Measurements from ENCODE around the gene MPZL1. TPM values are rescaled to one million over a fixed set of nuclear protein-coding genes. Genes with fewer than 3 reads are reported as not detected.

Gene MPZL1
- total and polyA plus RNA-seq, 7 experiments from 2014 or later: 4.8 to 25.3 (median 12.2) TPM

GRCh38 chr1:167746013-167746672, 24.4 kb downstream of the MPZL1 start:
- H3K9me3 Mint-ChIP-seq: no peaks in the 10 kb centered on the region
- H3K9me3 ChIP-seq (ENCODE audit: control insufficient read depth in 2 of 3, low read length in 3 of 3): no peaks in the 10 kb centered on the region
- no peaks in the 10 kb centered on the region for H3K4me1 ChIP-seq (ENCODE audit: control insufficient read depth in 2 of 2, insufficient read depth in 2 of 2, low read length in 2 of 2)
- intact Hi-C loops (cut with micrococcal nuclease): no loop called here
- DNase-seq (no peak), ATAC-seq (no peak)
- peaks cover 0 to 4% (median 0%) of the 10 kb centered on the region in 5 donors for H3K36me3 Mint-ChIP-seq
- no peak overlapping the region for H3K4me3 Mint-ChIP-seq
- H3K27ac ChIP-seq (ENCODE audit: low read depth, low read length): no peak overlapping the region
- H3K4me3 ChIP-seq (ENCODE audit: low read length): no peak overlapping the region
- ChIA-PET CTCF (no interaction called here), POLR2A (no interaction called here)
- H3K36me3 ChIP-seq (ENCODE audit: control insufficient read depth in 2 of 3, insufficient read depth in 3 of 3, low read length in 3 of 3): no peaks in the 10 kb centered on the region
- peaks cover 0 to 17% (median 7%) of the 10 kb centered on the region in 7 donors for H3K4me1 Mint-ChIP-seq
- H3K27me3 Mint-ChIP-seq: no peaks in the 10 kb centered on the region
- H3K27me3 ChIP-seq (ENCODE audit: control insufficient read depth in 2 of 2, insufficient read depth in 2 of 2, low read length in 2 of 2): no peaks in the 10 kb centered on the region
- H3K27ac Mint-ChIP-seq: no peak overlapping the region

GRCh38 chr1:167746988-167747655, 25.3 kb downstream of the MPZL1 start:
- Mint-ChIP-seq H3K36me3 (peaks cover 0 to 7% (median 0%) of the 10 kb centered on the region in 5 donors), H3K27ac (no peak overlapping the region), H3K9me3 (no peaks in the 10 kb centered on the region), H3K27me3 (no peaks in the 10 kb centered on the region), H3K4me3 (no peak overlapping the region), H3K4me1 (peaks cover 4 to 21% (median 9%) of the 10 kb centered on the region in 7 donors)
- Histone ChIP-seq H3K4me1 (ENCODE audit: control insufficient read depth in 2 of 2, insufficient read depth in 2 of 2, low read length in 2 of 2) (no peaks in the 10 kb centered on the region), H3K27ac (ENCODE audit: low read depth, low read length) (no peak overlapping the region), H3K27me3 (ENCODE audit: control insufficient read depth in 2 of 2, insufficient read depth in 2 of 2, low read length in 2 of 2) (no peaks in the 10 kb centered on the region), H3K4me3 (ENCODE audit: low read length) (no peak overlapping the region), H3K36me3 (ENCODE audit: control insufficient read depth in 2 of 3, insufficient read depth in 3 of 3, low read length in 3 of 3) (no peaks in the 10 kb centered on the region), H3K9me3 (ENCODE audit: control insufficient read depth in 2 of 3, low read length in 3 of 3) (no peaks in the 10 kb centered on the region)
- CTCF ChIA-PET: no interaction called here
- ATAC-seq: no peak
- no peak for DNase-seq
- POLR2A ChIA-PET: no interaction called here
- intact Hi-C loops (cut with micrococcal nuclease): no loop called here

GRCh38 chr1:167747988-167748387, 26.2 kb downstream of the MPZL1 start:
- no peak for DNase-seq
- Mint-ChIP-seq H3K4me1 (peaks cover 13 to 24% (median 16%) of the 10 kb centered on the region in 7 donors), H3K27me3 (no peaks in the 10 kb centered on the region), H3K9me3 (no peaks in the 10 kb centered on the region), H3K4me3 (no peak overlapping the region), H3K27ac (no peak overlapping the region), H3K36me3 (peaks cover 0 to 9% (median 0%) of the 10 kb centered on the region in 5 donors)
- POLR2A ChIA-PET: no interaction called here
- no peaks in the 10 kb centered on the region for H3K27me3 ChIP-seq (ENCODE audit: control insufficient read depth in 2 of 2, insufficient read depth in 2 of 2, low read length in 2 of 2)
- H3K36me3 ChIP-seq (ENCODE audit: control insufficient read depth in 2 of 3, insufficient read depth in 3 of 3, low read length in 3 of 3): no peaks in the 10 kb centered on the region
- no peak overlapping the region for H3K27ac ChIP-seq (ENCODE audit: low read depth, low read length)
- CTCF ChIA-PET: no interaction called here
- ATAC-seq: no peak
- no peak overlapping the region for H3K4me3 ChIP-seq (ENCODE audit: low read length)
- intact Hi-C loops (cut with micrococcal nuclease): no loop called here
- no peaks in the 10 kb centered on the region for H3K4me1 ChIP-seq (ENCODE audit: control insufficient read depth in 2 of 2, insufficient read depth in 2 of 2, low read length in 2 of 2)
- no peaks in the 10 kb centered on the region for H3K9me3 ChIP-seq (ENCODE audit: control insufficient read depth in 2 of 3, low read length in 3 of 3)

- H3K27me3 Mint-ChIP-seq: no peaks in the 10 kb centered on the region
- POLR2A ChIA-PET: no interaction called here
- H3K36me3 Mint-ChIP-seq: peaks cover 0 to 6% (median 0%) of the 10 kb centered on the region in 5 donors
- H3K27ac Mint-ChIP-seq: no peak overlapping the region
- Histone ChIP-seq H3K27me3 (ENCODE audit: control insufficient read depth in 2 of 2, insufficient read depth in 2 of 2, low read length in 2 of 2) (no peaks in the 10 kb centered on the region), H3K9me3 (ENCODE audit: control insufficient read depth in 2 of 3, low read length in 3 of 3) (no peaks in the 10 kb centered on the region), H3K4me3 (ENCODE audit: low read length) (no peak overlapping the region), H3K36me3 (ENCODE audit: control insufficient read depth in 2 of 3, insufficient read depth in 3 of 3, low read length in 3 of 3) (no peaks in the 10 kb centered on the region), H3K27ac (ENCODE audit: low read depth, low read length) (no peak overlapping the region), H3K4me1 (ENCODE audit: control insufficient read depth in 2 of 2, insufficient read depth in 2 of 2, low read length in 2 of 2) (no peaks in the 10 kb centered on the region)
- H3K9me3 Mint-ChIP-seq: no peaks in the 10 kb centered on the region
- peaks cover 13 to 22% (median 16%) of the 10 kb centered on the region in 7 donors for H3K4me1 Mint-ChIP-seq
- CTCF ChIA-PET: no interaction called here
- no peak overlapping the region for H3K4me3 Mint-ChIP-seq
- DNase-seq: no peak
- no peak for ATAC-seq
- intact Hi-C loops (cut with micrococcal nuclease): no loop called here
Observed at GRCh38 chr1:167748906-167749305, 27.1 kb downstream of the MPZL1 start.

DNA sequence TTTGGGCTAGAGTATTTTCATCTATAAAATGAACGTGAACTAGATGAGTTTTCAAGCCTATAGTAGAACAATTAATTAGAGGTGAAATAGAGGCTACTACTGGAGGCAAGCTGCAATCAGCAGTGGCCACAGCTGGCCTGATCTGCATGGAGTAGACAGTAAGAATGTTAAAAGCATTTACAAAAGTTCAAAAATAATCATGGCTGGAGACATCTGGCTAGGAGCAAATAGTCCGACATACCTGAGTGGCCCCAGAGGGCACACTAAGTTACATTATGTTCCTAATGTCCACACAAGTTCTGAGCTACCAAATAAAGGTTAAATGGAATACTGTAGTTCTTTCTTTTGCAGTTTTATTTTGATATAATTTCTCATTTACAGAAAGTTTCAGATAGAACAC, 28.0 kb downstream of the MPZL1 start:
- peaks cover 13 to 22% (median 17%) of the 10 kb centered on the region in 7 donors for H3K4me1 Mint-ChIP-seq
- no peaks in the 10 kb centered on the region for H3K36me3 ChIP-seq (ENCODE audit: control insufficient read depth in 2 of 3, insufficient read depth in 3 of 3, low read length in 3 of 3)
- intact Hi-C loops (cut with micrococcal nuclease): no loop called here
- ATAC-seq (no peak), DNase-seq (no peak)
- no peaks in the 10 kb centered on the region for H3K9me3 ChIP-seq (ENCODE audit: control insufficient read depth in 2 of 3, low read length in 3 of 3)
- H3K27ac Mint-ChIP-seq: no peak overlapping the region
- H3K36me3 Mint-ChIP-seq: peaks cover 0 to 6% (median 0%) of the 10 kb centered on the region in 5 donors
- POLR2A ChIA-PET: no interaction called here
- H3K27ac ChIP-seq (ENCODE audit: low read depth, low read length): no peak overlapping the region
- H3K27me3 ChIP-seq (ENCODE audit: control insufficient read depth in 2 of 2, insufficient read depth in 2 of 2, low read length in 2 of 2): no peaks in the 10 kb centered on the region
- no peaks in the 10 kb centered on the region for H3K27me3 Mint-ChIP-seq
- CTCF ChIA-PET: no interaction called here
- H3K9me3 Mint-ChIP-seq: no peaks in the 10 kb centered on the region
- no peaks in the 10 kb centered on the region for H3K4me1 ChIP-seq (ENCODE audit: control insufficient read depth in 2 of 2, insufficient read depth in 2 of 2, low read length in 2 of 2)
- no peak overlapping the region for H3K4me3 ChIP-seq (ENCODE audit: low read length)
- no peak overlapping the region for H3K4me3 Mint-ChIP-seq

DNA sequence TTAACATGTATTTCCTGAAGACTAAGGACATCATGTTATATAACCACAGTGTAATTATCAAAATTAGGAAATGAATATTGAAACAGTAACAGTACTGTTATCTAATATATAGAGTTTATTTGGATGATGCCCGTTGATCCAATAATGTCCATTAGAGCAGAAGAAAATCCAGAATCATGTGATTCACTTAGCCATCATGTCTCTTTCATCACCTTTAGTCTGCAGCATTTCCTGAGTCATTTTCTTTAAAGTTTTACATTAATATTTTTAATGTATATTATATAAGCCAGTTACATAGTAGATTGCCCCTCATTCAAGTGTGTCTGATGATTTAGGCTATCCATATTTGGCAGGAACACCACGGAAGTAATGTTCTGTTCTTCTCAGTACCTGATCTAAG, 28.9 kb downstream of the MPZL1 start:
- H3K9me3 ChIP-seq (ENCODE audit: control insufficient read depth in 2 of 3, low read length in 3 of 3): no peaks in the 10 kb centered on the region
- H3K27ac ChIP-seq (ENCODE audit: low read depth, low read length): no peak overlapping the region
- no peaks in the 10 kb centered on the region for H3K4me1 ChIP-seq (ENCODE audit: control insufficient read depth in 2 of 2, insufficient read depth in 2 of 2, low read length in 2 of 2)
- no peak for ATAC-seq
- no peaks in the 10 kb centered on the region for H3K36me3 ChIP-seq (ENCODE audit: control insufficient read depth in 2 of 3, insufficient read depth in 3 of 3, low read length in 3 of 3)
- Mint-ChIP-seq H3K4me1 (peaks cover 13 to 23% (median 17%) of the 10 kb centered on the region in 7 donors), H3K27me3 (no peaks in the 10 kb centered on the region), H3K9me3 (no peaks in the 10 kb centered on the region), H3K4me3 (no peak overlapping the region), H3K36me3 (peaks cover 0 to 6% (median 0%) of the 10 kb centered on the region in 5 donors), H3K27ac (no peak overlapping the region)
- POLR2A ChIA-PET: no interaction called here
- intact Hi-C loops (cut with micrococcal nuclease): no loop called here
- no peak overlapping the region for H3K4me3 ChIP-seq (ENCODE audit: low read length)
- CTCF ChIA-PET: no interaction called here
- no peaks in the 10 kb centered on the region for H3K27me3 ChIP-seq (ENCODE audit: control insufficient read depth in 2 of 2, insufficient read depth in 2 of 2, low read length in 2 of 2)
- DNase-seq: no peak

- Mint-ChIP-seq H3K27me3 (no peaks in the 10 kb centered on the region), H3K36me3 (peaks cover 0 to 6% (median 0%) of the 10 kb centered on the region in 5 donors), H3K9me3 (no peaks in the 10 kb centered on the region), H3K4me3 (no peak overlapping the region), H3K4me1 (peaks cover 7 to 26% (median 23%) of the 10 kb centered on the region in 7 donors), H3K27ac (no peak overlapping the region)
- no peak overlapping the region for H3K4me3 ChIP-seq (ENCODE audit: low read length)
- ATAC-seq (no peak), DNase-seq (no peak)
- H3K4me1 ChIP-seq (ENCODE audit: control insufficient read depth in 2 of 2, insufficient read depth in 2 of 2, low read length in 2 of 2): no peaks in the 10 kb centered on the region
- no peak overlapping the region for H3K27ac ChIP-seq (ENCODE audit: low read depth, low read length)
- ChIA-PET CTCF (no interaction called here), POLR2A (no interaction called here)
- intact Hi-C loops (cut with micrococcal nuclease): no loop called here
- H3K27me3 ChIP-seq (ENCODE audit: control insufficient read depth in 2 of 2, insufficient read depth in 2 of 2, low read length in 2 of 2): no peaks in the 10 kb centered on the region
- no peaks in the 10 kb centered on the region for H3K9me3 ChIP-seq (ENCODE audit: control insufficient read depth in 2 of 3, low read length in 3 of 3)
- no peaks in the 10 kb centered on the region for H3K36me3 ChIP-seq (ENCODE audit: control insufficient read depth in 2 of 3, insufficient read depth in 3 of 3, low read length in 3 of 3)
Observed at GRCh38 chr1:167751676-167752075, 29.9 kb downstream of the MPZL1 start.
